ENCODE measurements around the gene FBLIM1. TPM values are rescaled to one million over a fixed set of nuclear protein-coding genes. Genes with fewer than 3 reads are reported as not detected.

FBLIM1 gene
- total RNA-seq, 1 experiment from 2014 or later = 78.3 TPM

GRCh38 chr1:15770313-15770962 lies 11.8 kb downstream of the FBLIM1 start:
- no peaks in the 10 kb centered on the region for H3K4me1 Mint-ChIP-seq
- peaks cover 53% of the 10 kb centered on the region for H3K36me3 Mint-ChIP-seq
- ChIA-PET CTCF (interaction anchor here (0.5 kb wide), 1 partner anchor 21 kb away, joined by 3 read pairs; no protein-coding TSS in a partner anchor), POLR2A (no interaction called here)
- H3K27me3 Mint-ChIP-seq (ENCODE audit: low read depth) = no peaks in the 10 kb centered on the region
- ATAC-seq (no peak), DNase-seq (ENCODE audit: low spot score) (no peak)
- no peak overlapping the region for H3K4me3 Mint-ChIP-seq
- TF ChIP-seq PRRX2 (CRISPR knock-in tag; IDR thresholded peaks at IDR 0.05) (no peak), NFATC4 (CRISPR knock-in tag; IDR thresholded peaks at IDR 0.05) (no peak), CREB1 (CRISPR knock-in tag; IDR thresholded peaks at IDR 0.05) (no peak), MAX (CRISPR knock-in tag; IDR thresholded peaks at IDR 0.05) (no peak), ZSCAN18 (CRISPR knock-in tag; IDR thresholded peaks at IDR 0.05) (no peak), PREB (CRISPR knock-in tag; IDR thresholded peaks at IDR 0.05; ENCODE audit: borderline replicate concordance) (no peak), USF1 (CRISPR knock-in tag; IDR thresholded peaks at IDR 0.05) (no peak), AR (CRISPR knock-in tag; IDR thresholded peaks at IDR 0.05) (no peak), NR3C1 (CRISPR knock-in tag; conservative IDR thresholded peaks at IDR 0.05; ENCODE audit: low read depth) (no peak), RELA (CRISPR knock-in tag; IDR thresholded peaks at IDR 0.05; ENCODE audit: borderline replicate concordance) (no peak), ZMAT4 (CRISPR knock-in tag; IDR thresholded peaks at IDR 0.05) (no peak), SMAD4 (CRISPR knock-in tag; IDR thresholded peaks at IDR 0.05) (no peak)
- no peaks in the 10 kb centered on the region for H3K9me3 Mint-ChIP-seq
- no peak overlapping the region for H3K27ac Mint-ChIP-seq

GRCh38 chr1:15771836-15772515 lies 13.4 kb downstream of the FBLIM1 start:
- ChIA-PET POLR2A (interaction anchor here (1.1 kb wide), 1 partner anchor 66 kb away, joined by 3 read pairs; no protein-coding TSS in a partner anchor), CTCF (interaction anchor here (1.1 to 2.0 kb wide), 2 partner anchors 20 to 31 kb away, joined by 5 read pairs; no protein-coding TSS in a partner anchor)
- Mint-ChIP-seq H3K9me3 (no peaks in the 10 kb centered on the region), H3K27me3 (ENCODE audit: low read depth) (no peaks in the 10 kb centered on the region), H3K4me3 (no peak overlapping the region), H3K27ac (peak overlapping the region; percentile 60), H3K36me3 (peaks cover 60% of the 10 kb centered on the region), H3K4me1 (no peaks in the 10 kb centered on the region)
- no peak for ATAC-seq
- DNase-seq (ENCODE audit: low spot score) = no peak
- TF ChIP-seq ATF3 (CRISPR knock-in tag; conservative IDR thresholded peaks at IDR 0.05) (no peak), PREB (CRISPR knock-in tag; IDR thresholded peaks at IDR 0.05; ENCODE audit: borderline replicate concordance) (no peak), HMGXB4 (CRISPR knock-in tag; IDR thresholded peaks at IDR 0.05) (no peak), STAT6 (CRISPR knock-in tag; conservative IDR thresholded peaks at IDR 0.05; ENCODE audit: low read depth) (no peak), ETV6 (CRISPR knock-in tag; IDR thresholded peaks at IDR 0.05) (no peak), ATF1 (CRISPR knock-in tag; IDR thresholded peaks at IDR 0.05) (no peak), ZMAT4 (CRISPR knock-in tag; IDR thresholded peaks at IDR 0.05) (no peak)

All from WTC11 (cell line).